Upper lobe of right lung (tissue), 1 donor: ENCODE measurements around the gene RARB. TPM values are rescaled to one million over a fixed set of nuclear protein-coding genes. Genes with fewer than 3 reads are reported as not detected.

ENCODE experiments used
- ATAC-seq: fragments of 200-7000 bp; cut with Tn5 transposase; one replicate; pipeline ENCODE4 v1.9.1; 2020; ENCODE audit warnings: mild to moderate bottlenecking, moderate library complexity
- DNase-seq: peaks from one replicate; pipeline ENCODE4 v3.0.0-alpha.2; 2020
- H3K27ac ChIP-seq: fragments of 200-600 bp; one replicate; pipeline ENCODE4 v1.8.0; 2022
- H3K27me3 ChIP-seq: fragments of 200-600 bp; one replicate; pipeline ENCODE4 v1.8.0; 2022; ENCODE audit warnings: mild to moderate bottlenecking
- H3K36me3 ChIP-seq: fragments of 200-600 bp; one replicate; pipeline ENCODE4 v1.8.0; 2022
- H3K4me1 ChIP-seq: fragments of 200-600 bp; one replicate; pipeline ENCODE4 v1.8.0; 2022
- H3K4me3 ChIP-seq: fragments of 200-600 bp; one replicate; pipeline ENCODE4 v1.8.0; 2022; ENCODE audit warnings: mild to moderate bottlenecking
- H3K9me3 ChIP-seq: fragments of 200-600 bp; one replicate; pipeline ENCODE4 v1.8.0; 2022
- CTCF ChIP-seq: fragments of 200-600 bp; IDR thresholded peaks from one replicate; pipeline ENCODE4 v1.8.0; 2022; ENCODE audit warnings: antibody characterized with exemption
- intact Hi-C: fragments of 100-400 bp; cut with DNase I; formaldehyde crosslinking; loops from one replicate; pipeline ENCODE4 v1.11.0; 2022
- total RNA-seq: library from RNA; stranded (reverse); fragmentation: NEBNext Ultra II Directional; extraction: Animal tissue kit (Norgen Biotek cat#: 25700); gene quantifications from one replicate; pipeline ENCODE4 v1.2.1, GENCODE V29; 2021
- donor health status: DM: no; HTN: yes; CAD: no; lungs with severe emphysema.

The RARB gene
- total RNA-seq, 1 donor from 2014 or later = 5.8 TPM

- Histone ChIP-seq H3K27me3 (no peaks in the 10 kb centered on the region), H3K27ac (no peak overlapping the region), H3K9me3 (peaks cover 8% of the 10 kb centered on the region), H3K4me1 (no peaks in the 10 kb centered on the region), H3K36me3 (no peaks in the 10 kb centered on the region), H3K4me3 (no peak overlapping the region)
- intact Hi-C loops = no loop called here
- no peak for ATAC-seq
- no peak for TF ChIP-seq CTCF
- DNase-seq = no peak
Observed at GRCh38 chr3:25493246-25493645, 65.2 kb downstream of the RARB start.

- H3K27ac ChIP-seq = no peak overlapping the region
- H3K4me1 ChIP-seq = no peaks in the 10 kb centered on the region
- intact Hi-C loops = no loop called here
- no peak for TF ChIP-seq CTCF
- DNase-seq (no peak), ATAC-seq (no peak)
- H3K9me3 ChIP-seq = peaks cover 8% of the 10 kb centered on the region
- H3K27me3 ChIP-seq = no peaks in the 10 kb centered on the region
- no peak overlapping the region for H3K4me3 ChIP-seq
- H3K36me3 ChIP-seq = no peaks in the 10 kb centered on the region
Observed at GRCh38 chr3:25493786-25494185, 65.7 kb downstream of the RARB start.

- intact Hi-C loops = no loop called here
- no peaks in the 10 kb centered on the region for H3K36me3 ChIP-seq
Observed at GRCh38 chr3:25495304-25495703, 67.2 kb downstream of the RARB start.

GRCh38 chr3:25495726-25496253 is 67.7 kb downstream of the RARB start:
- ATAC-seq (no peak), DNase-seq (no peak)
- Histone ChIP-seq H3K4me1 (no peaks in the 10 kb centered on the region), H3K9me3 (peaks cover 8% of the 10 kb centered on the region), H3K27me3 (no peaks in the 10 kb centered on the region), H3K27ac (no peak overlapping the region), H3K4me3 (no peak overlapping the region), H3K36me3 (no peaks in the 10 kb centered on the region)
- no peak for TF ChIP-seq CTCF
- intact Hi-C loops = no loop called here

More at GRCh38 chr3:25495304-25495703, 67.2 kb downstream of the RARB start:
- TF ChIP-seq CTCF = no peak
- Histone ChIP-seq H3K27me3 (no peaks in the 10 kb centered on the region), H3K4me3 (no peak overlapping the region), H3K27ac (no peak overlapping the region), H3K4me1 (no peaks in the 10 kb centered on the region), H3K9me3 (peaks cover 8% of the 10 kb centered on the region)
- no peak for ATAC-seq
- no peak for DNase-seq

- no peak for TF ChIP-seq CTCF
- no peaks in the 10 kb centered on the region for H3K36me3 ChIP-seq
- intact Hi-C loops = no loop called here
- H3K9me3 ChIP-seq = peaks cover 8% of the 10 kb centered on the region
- ATAC-seq = no peak
- H3K27ac ChIP-seq = no peak overlapping the region
- no peaks in the 10 kb centered on the region for H3K4me1 ChIP-seq
- no peak for DNase-seq
- no peak overlapping the region for H3K4me3 ChIP-seq
- no peaks in the 10 kb centered on the region for H3K27me3 ChIP-seq
Observed at GRCh38 chr3:25497096-25497495, 69.0 kb downstream of the RARB start.

GRCh38 chr3:25500706-25501210 is 72.7 kb downstream of the RARB start:
- intact Hi-C loops = no loop called here
- Histone ChIP-seq H3K9me3 (no peaks in the 10 kb centered on the region), H3K36me3 (no peaks in the 10 kb centered on the region), H3K27me3 (no peaks in the 10 kb centered on the region), H3K4me3 (no peak overlapping the region), H3K27ac (no peak overlapping the region), H3K4me1 (no peaks in the 10 kb centered on the region)
- TF ChIP-seq CTCF = no peak
- DNase-seq = no peak
- ATAC-seq = no peak
